HG03108 (cell line): ENCODE data around the gene EMD.
"Not testable (repeated sequence)": the region's sequence is repeated elsewhere in the genome, so short reads cannot be mapped to it uniquely, and the experiment has no call there.

Experiments
- ATAC-seq: cut with Tn5 transposase; IDR thresholded peaks from one replicate; pipeline ENCODE4 v1.9.1; 2021; ENCODE audit warnings: moderate library complexity; ENCODE audit not compliant: unreplicated experiment

EMD gene

GRCh38 chrX:154389812-154390747 is 11.0 kb downstream of the EMD start:
- ATAC-seq: peak; percentile 65

- ATAC-seq: not testable (repeated sequence)
These were observed 17.3 kb downstream of the EMD start for GRCh38 chrX:154396363-154396762.

DNA sequence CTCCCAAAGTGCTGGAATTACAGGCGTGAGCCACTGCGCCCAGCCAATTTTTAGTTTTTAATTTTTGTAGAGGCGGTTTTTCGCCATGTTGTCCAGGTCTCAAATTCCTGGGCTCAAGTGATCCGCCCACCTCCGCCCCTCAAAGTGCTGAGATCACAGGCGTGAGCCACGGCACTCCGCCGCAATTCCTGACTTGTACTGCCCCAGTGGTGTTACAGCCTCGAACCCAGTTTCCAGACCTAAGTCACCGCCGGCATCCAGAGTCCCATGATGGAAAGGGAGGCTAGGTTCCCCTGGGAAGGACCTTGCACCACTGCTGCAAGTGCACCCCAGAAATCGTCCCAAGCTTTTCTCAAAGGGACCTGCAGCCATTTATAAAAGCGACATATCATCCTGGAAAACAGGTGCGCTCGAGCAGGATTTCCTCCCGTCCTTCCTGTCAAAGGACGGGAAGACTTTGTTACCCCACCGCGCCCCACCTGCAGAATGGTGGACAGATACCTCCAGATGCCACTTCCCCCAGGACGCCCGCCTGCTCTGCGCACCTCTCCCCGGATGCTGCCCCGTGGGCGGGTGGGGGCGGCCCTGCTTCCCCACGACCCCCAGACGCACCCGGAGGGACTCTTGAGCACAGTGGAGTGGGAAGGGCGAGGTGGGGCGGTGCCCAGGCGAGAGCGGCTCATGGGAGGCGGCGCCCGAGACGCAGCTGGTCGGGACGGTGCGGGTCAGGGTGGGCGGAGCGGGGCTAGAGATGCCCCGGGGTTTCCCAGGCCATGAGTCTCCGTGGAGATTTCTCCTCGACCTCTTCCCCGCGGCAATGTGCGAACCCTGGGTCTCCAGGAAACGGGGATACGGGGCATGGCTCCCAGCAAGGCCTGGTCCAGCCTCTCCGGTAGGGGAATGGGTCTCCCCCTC is 18.1 kb downstream of the EMD start:
- ATAC-seq: peak; percentile 36

- ATAC-seq: peak; percentile 86
These were observed 19.0 kb downstream of the EMD start, which contains the start of gene RPL10 for GRCh38 chrX:154397888-154398667. Gene RPL10, plus strand, starts transcription at chrX:154398377. Its CDS starts 143 bp downstream, at chrX:154398520.

DNA sequence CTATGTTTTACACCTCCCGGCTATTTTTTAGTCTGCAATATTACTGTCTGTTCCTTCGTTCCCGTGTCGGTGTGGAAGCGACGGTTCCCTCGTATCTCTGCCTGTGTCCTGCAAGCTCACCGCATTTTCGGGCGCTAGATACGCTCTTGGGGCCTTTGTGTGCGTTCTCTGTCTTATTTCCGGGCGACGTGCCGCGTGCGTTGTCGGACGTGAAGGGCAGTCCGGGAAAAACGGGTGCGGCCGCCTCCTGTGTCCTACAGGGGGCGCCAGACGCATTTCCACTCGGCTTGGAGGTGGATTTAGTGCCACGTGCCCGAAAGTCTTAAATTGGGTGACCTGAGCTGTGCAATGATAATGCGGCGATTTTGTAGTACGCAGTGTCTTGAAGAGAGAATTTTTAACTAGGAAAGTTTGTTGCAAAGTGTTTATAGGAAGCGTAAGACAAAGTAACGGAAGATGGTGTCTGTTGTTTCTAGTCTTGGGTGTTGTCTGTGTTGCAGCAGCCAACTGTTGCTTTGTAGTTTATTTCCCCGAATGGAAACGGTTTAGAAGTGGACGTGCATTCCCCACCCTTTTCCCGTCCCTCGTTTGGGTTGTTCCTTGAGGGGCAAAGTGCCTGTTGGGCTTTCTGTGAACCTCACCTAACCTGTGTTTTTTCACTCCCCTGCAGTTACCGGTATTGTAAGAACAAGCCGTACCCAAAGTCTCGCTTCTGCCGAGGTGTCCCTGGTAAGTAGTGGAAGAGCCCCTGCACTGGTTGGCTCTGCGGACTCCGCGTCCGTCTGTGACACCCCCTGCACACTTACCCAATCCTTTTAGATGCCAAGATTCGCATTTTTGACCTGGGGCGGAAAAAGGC is 19.8 kb downstream of the EMD start:
- ATAC-seq: no peak

DNA sequence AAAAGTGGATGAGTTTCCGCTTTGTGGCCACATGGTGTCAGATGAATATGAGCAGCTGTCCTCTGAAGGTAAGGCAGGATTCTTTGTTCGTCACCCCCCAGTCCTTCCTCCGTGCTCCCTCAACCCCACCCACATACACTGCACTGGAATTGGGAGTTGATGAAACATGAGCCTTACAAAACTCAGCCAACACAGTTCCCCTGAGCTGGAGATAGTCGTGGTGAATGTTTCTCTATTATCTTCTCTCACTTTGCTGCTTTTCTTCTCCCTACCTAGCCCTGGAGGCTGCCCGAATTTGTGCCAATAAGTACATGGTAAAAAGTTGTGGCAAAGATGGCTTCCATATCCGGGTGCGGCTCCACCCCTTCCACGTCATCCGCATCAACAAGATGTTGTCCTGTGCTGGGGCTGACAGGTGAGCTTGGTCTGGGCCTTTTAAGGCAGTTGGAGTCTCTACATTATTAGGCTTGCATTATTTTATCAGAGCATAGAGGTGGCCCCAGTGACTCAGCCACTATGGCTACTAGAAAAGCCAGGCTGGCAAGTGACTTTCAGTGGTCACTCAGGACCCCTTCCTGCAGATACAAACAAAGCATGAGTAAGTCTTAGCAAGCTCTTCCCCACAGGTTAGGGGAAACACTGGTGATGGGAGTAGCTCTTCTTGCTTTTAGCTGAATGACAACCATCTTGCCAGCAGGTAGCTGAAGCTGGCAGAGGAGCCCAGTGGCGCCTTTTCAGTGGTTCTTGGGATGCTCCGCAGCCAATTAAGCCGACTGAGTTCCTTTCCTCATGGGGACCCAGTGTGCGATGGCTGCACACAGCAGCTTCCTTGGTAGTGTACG is 20.7 kb downstream of the EMD start:
- ATAC-seq: no peak

DNA sequence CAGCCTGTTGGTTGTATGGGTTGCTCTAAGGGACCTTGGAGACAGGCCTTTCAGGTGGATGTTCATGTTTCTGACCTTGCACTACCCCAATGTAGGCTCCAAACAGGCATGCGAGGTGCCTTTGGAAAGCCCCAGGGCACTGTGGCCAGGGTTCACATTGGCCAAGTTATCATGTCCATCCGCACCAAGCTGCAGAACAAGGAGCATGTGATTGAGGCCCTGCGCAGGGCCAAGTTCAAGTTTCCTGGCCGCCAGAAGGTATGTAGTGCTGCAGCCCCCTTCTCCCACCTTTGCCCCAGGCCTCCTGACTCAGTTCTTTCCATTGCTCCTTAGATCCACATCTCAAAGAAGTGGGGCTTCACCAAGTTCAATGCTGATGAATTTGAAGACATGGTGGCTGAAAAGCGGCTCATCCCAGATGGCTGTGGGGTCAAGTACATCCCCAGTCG is 21.3 kb downstream of the EMD start:
- not testable (repeated sequence) for ATAC-seq

GRCh38 chrX:154401045-154401799 is 22.1 kb downstream of the EMD start:
- no peak for ATAC-seq

GRCh38 chrX:154401918-154402621 is 23.0 kb downstream of the EMD start:
- ATAC-seq: no peak

DNA sequence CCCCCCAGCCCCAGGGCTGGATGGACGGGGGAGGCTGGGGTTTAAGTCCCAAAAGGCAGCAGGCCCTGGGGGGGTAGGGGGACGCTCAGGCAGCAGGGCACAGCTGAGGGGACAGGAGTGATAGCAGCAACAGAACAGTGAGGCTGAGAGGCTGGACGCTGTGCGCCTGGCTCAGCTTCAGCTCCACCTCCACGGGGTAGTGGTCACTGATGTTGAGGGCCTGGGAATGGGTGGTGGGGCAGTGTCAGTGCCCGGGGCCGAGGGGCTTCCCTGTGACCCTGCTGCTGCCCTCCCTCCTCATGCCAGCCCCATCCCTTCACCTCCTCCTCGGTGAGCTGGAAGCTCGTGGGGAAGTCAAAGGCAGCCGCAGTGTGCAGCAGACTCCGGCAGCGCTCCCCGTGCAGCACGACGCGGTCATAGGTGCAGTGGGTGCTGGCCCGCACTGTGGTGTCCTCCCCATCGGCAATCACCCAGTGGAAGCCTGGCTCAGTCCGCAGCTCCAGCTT is 23.6 kb downstream of the EMD start:
- no peak for ATAC-seq

GRCh38 chrX:154403192-154403591 is 24.1 kb downstream of the EMD start:
- ATAC-seq: no peak

DNA sequence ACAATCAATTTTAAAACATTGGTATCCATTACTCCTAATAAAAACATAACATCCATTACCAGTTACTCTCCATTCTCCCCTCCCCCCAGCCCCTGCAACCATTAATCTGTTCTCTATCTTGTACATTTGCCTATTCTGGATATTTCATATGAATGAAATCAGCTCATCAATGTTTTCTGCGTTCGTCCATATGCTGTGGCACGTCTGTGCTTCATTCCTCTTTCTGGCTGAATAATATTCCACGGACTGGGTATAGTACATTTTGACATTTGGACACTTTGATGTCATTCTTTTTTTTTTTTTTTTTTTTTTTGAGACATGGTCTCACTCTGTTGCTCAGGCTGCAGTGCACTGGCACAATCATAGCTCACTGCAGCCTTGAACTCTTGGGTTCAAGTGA is 24.8 kb downstream of the EMD start:
- no peak for ATAC-seq

GRCh38 chrX:154404625-154405192 is 25.6 kb downstream of the EMD start:
- ATAC-seq: no peak

- no peak for ATAC-seq
These were observed 29.6 kb downstream of the EMD start for GRCh38 chrX:154408659-154409221.

DNA sequence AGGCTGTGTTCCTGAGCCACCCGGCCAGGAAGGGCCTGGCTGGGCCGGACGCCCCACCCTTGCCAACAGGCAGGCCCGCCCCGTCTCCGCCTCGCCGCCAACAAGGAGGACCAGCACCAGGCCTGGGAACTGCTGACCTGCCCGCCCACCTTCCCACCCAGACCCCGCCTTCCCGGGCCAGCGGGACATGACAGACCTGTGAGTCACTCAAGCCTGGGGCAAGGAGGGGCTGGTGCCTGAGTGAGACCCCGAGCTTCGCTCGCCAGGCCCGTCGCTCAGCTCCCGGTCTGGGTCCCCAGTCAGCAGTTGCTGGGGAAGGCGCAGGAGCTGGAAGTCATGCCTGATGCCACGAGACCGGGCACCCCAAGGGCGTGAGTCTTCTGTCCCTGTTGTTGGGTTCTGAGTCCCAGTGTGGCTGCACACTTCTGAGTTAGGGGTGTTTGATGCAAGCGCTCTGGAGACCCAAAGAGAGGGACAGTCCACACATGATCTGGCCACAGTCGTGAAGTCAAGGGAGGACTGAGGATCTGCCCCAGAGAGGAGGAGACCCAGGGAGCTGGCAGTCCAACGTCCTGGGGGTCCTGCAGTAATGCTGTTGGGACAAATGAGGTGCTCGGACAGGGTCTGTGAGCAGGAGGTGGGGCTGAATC is 30.3 kb downstream of the EMD start, which contains the start of gene DNASE1L1:
DNASE1L1 (minus strand) TSS at position 33 of the 650 bp plus-strand sequence. CDS start 3,686 bp downstream, outside the sequence.
- ATAC-seq: peak; percentile 49

- ATAC-seq: peak; percentile 45
These were observed 32.9 kb downstream of the EMD start for GRCh38 chrX:154411981-154412340.
